Midbrain (tissue), 1 donor: ENCODE data around the gene RAD54L2.
A peak's percentile ranks its signal among the peaks of the same experiment; 100 is the strongest.
"Not testable (repeated sequence)": the region's sequence is repeated elsewhere in the genome, so short reads cannot be mapped to it uniquely, and the experiment has no call there.

ENCODE experiments used
- DNase-seq: peaks from one replicate; lab custom pipeline; 2025; lab: John Stamatoyannopoulos, UW

The RAD54L2 gene

DNA sequence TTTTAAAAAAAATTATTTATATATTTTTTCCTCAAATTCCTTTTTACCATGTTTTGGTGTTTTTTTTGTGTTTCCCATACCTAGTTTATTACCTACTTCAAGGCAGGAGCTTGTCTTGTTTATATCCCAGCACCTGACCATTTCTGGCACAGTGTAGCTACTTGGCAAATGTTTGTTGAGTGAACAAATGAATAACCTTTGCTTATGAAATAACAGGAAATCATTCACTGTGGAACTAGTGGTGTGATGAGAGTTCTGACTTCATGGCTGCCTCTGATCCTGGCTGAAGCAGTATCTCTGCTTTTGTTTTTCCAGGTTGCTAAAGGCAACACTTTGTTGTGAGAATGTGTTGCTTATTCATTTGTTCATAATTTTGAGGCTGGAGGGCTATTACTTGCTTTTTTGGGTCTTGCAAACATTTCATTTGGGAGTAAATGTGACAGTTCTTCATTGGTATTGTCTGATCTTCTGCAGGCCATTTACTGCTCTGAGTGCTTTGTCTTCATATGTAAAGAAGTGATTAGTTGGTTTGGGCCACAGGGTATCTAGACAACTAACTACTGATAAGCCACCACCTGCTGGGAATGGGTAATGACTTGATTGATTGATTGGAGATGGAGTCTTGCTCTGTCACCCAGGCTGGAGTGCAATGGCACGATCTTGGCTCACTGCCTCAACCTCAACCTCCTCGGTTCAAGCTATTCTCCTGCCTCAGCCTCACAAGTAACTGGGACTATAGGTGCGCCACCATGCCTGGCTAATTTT is 5.7 kb downstream of the RAD54L2 start:
- no peak for DNase-seq

DNA sequence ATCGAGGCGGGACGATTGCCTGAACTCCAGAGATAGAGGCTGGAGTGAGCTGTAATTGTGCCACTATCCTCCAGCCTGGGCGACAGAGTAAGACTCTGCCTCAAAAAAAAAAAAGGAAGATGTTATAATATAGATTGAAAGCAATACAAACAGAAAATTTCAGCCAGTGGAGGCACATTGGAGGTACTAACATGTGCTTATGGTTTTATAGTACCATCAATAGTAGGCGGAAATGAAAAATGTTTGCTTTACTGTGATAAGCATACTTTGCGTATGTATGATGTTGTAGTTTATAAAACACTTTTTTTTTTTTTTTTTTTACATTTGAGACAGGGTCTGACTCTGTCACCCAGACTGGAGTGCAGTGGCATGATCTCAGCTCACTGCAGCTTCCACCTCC is 8.8 kb downstream of the RAD54L2 start:
- DNase-seq: no peak

- DNase-seq: no peak
Observed at GRCh38 chr3:51549311-51549710, 10.8 kb downstream of the RAD54L2 start.

GRCh38 chr3:51550080-51550819 is 11.7 kb downstream of the RAD54L2 start:
- DNase-seq: no peak

DNA sequence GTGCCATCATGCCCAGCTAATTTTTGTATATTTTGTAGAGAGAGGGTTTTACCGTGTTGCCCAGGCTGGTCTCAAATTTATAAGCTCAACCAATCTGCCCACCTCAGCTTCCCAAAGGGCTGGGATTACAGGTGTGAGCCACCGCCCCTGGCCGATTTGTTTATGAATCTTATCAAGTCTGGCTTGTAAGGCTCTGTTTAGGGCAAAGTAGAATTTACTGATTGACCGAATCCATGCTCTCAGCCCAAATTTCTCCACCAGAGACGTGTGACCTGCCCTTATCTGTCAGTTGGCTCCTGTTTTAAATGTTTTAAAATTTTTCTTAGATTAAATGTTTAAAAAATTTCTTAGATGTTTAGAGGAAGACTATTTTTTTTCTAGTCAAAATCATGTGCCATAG is 19.5 kb downstream of the RAD54L2 start:
- DNase-seq: no peak

DNA sequence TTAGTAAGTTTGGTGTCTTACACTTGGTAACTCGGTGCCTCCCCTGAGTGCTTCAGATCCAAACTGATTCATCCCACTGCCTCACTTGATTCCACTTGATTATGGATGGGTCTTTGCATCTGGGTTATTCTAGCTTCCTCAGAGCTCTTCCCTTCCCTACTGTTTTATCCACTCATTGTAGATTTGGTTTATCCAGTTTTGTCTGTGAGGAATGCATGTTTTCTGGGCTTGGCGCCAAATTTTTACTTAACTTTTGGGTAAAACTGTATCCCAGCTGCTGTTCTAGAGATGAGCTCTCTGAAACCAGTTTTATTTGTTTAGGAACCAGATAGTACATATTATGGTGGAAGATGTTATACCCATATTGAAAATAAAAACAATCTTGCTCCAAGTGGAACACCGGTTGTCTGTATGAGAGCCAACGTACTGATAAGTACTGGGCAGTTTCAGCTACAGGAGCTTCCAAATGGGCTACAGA is 20.9 kb downstream of the RAD54L2 start:
- no peak for DNase-seq

DNA sequence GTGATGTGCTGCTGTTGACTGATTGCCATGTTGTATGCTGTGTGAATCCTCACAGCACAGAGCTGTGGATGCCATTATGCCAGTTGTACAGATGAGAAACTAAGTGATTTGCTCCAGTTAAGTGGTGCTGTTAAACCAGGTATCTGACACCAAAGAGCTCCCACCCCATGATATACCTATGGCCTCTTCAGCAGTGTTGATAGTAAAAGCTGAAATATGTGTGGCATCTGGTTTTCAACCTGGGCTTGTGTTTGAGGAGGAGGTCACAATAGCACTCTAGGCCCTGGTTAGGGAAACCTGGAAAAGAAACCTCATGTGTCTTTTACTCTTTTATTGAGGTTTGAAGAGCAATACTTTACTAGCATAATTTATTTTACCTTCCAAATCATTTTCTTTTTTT is 21.4 kb downstream of the RAD54L2 start:
- DNase-seq: no peak

- DNase-seq: not testable (repeated sequence)
Observed at GRCh38 chr3:51562403-51562802, 23.9 kb downstream of the RAD54L2 start.

GRCh38 chr3:51568036-51568435 is 29.5 kb downstream of the RAD54L2 start:
- peak; percentile 43 for DNase-seq

GRCh38 chr3:51568996-51569395 is 30.5 kb downstream of the RAD54L2 start:
- no peak for DNase-seq

- DNase-seq: no peak
Observed at GRCh38 chr3:51578238-51578637, 39.7 kb downstream of the RAD54L2 start.

DNA sequence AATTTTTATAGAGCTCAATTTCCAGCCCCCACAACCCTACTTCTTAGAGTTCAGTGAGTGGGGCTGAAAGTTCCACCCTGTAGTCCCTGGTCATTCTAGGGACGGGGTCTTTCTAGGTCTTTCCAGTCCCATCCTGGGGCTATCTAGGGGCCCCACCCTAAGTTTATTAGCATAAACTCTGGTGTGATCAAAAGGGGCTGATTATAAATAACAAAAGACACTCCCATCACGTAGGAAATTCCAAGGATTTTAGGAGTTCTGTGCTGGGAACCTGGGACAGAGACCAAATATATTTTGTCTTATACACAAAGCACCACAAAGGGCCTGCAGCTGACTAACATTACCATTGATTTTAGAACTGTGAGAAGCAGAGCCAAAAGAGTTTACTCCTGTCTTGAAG is 41.9 kb downstream of the RAD54L2 start:
- no peak for DNase-seq

GRCh38 chr3:51581524-51581923 is 43.0 kb downstream of the RAD54L2 start:
- DNase-seq: no peak

DNA sequence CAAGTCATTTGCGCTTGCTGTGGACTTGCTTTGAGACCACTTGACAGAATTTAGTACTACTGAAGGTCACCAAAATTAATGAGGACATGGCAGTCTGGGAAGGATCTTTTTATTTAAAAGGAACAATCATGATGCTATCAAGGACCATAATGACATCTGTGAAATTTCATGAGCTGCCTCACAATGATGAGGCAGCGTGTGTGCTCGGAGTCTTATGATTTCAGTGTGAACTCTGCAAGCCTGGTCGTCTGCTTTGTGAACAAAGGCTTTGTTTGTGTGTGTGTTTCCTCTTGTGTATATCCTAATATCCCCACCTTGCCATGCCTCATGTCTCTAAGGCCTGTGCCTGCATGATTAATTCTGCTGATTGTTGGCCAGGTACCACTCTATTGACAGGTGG is 46.7 kb downstream of the RAD54L2 start:
- no peak for DNase-seq

- no peak for DNase-seq
Observed at GRCh38 chr3:51585871-51586270, 47.4 kb downstream of the RAD54L2 start.
